Esophagus muscularis mucosa (tissue), 3 donors: Measurements from ENCODE around the gene SLCO2A1.

Experiments used
- CTCF ChIP-seq, 3 experiments: fragments of 200-600 bp in 2 of 3; fragments of 450-650 bp in 1 of 3; sonication (generic) in 2 of 3; IDR thresholded peaks; one replicate each; pipeline ENCODE4 v1.5.1; 2017 to 2019; ENCODE audit warnings: antibody characterized with exemption in 3 of 3, mild to moderate bottlenecking in 2 of 3, moderate library complexity in 1 of 3
- POLR2A ChIP-seq: fragments of 450-650 bp; IDR thresholded peaks from one replicate; pipeline ENCODE4 v1.6.1; 2017; ENCODE audit warnings: antibody characterized with exemption, moderate library complexity, mild to moderate bottlenecking, low read depth
- POLR2AphosphoS5 ChIP-seq, 2 donors: sonication (generic); formaldehyde crosslinking; IDR thresholded peaks; one replicate each; pipeline ENCODE4 v1.6.1; 2017; ENCODE audit warnings: antibody characterized with exemption in 2 of 2

GRCh38 chr3:133887074-133887802 is 142.5 kb downstream of the SLCO2A1 start:
- no peak for TF ChIP-seq POLR2A
- TF ChIP-seq CTCF (IDR thresholded peaks at IDR 0.05), result no peak
- TF ChIP-seq POLR2AphosphoS5 (IDR thresholded peaks at IDR 0.05), result no peak
